Activated CD4-positive, alpha-beta memory T cell treated with anti-CD3 and anti-CD28 coated beads, Interleukin-2, amount 10 ng/mL, durations not matched to agents 7 days and 5 days (primary cell): ENCODE results near the gene CAMKMT. TPM values are rescaled to one million over a fixed set of nuclear protein-coding genes. Genes with fewer than 3 reads are reported as not detected.

ENCODE experiments used
- CTCF ChIA-PET: fragments of 350-600 bp; sonication (Branson Sonifier 250); formaldehyde crosslinking; loops from one replicate; lab custom pipeline; 2021; ENCODE audit warnings: antibody characterized with exemption, inconsistent platforms; lab: Charles Lee
- POLR2A ChIA-PET: fragments of 350-600 bp; sonication (Branson Sonifier 250); formaldehyde crosslinking; loops from one replicate; lab custom pipeline; 2021; ENCODE audit warnings: antibody characterized with exemption; lab: Charles Lee
- DNase-seq: peaks from one replicate; pipeline ENCODE4 v3.0.0-alpha.2; 2020
- H3K27ac Mint-ChIP-seq: one replicate; pipeline ENCODE4 v1.8.0; 2021; ENCODE audit warnings: mild to moderate bottlenecking, mixed read lengths
- H3K27me3 Mint-ChIP-seq: one replicate; pipeline ENCODE4 v1.8.0; 2021; ENCODE audit warnings: mixed read lengths
- H3K36me3 Mint-ChIP-seq: one replicate; pipeline ENCODE4 v1.8.0; 2021; ENCODE audit warnings: low read depth, mixed read lengths
- H3K4me1 Mint-ChIP-seq: one replicate; pipeline ENCODE4 v1.8.0; 2021; ENCODE audit warnings: mixed read lengths
- H3K4me3 Mint-ChIP-seq: one replicate; pipeline ENCODE4 v1.8.0; 2021; ENCODE audit warnings: mild to moderate bottlenecking, mixed read lengths
- H3K9me3 Mint-ChIP-seq: one replicate; pipeline ENCODE4 v1.8.0; 2021; ENCODE audit warnings: mixed read lengths
- total RNA-seq, 2 experiments: library from RNA; stranded (reverse); gene quantifications; one replicate each; pipeline ENCODE4 v1.2.3, GENCODE V29; 2021

Gene CAMKMT
- total RNA-seq, 2 experiments from 2014 or later = 11.6 to 12.0 TPM

DNA sequence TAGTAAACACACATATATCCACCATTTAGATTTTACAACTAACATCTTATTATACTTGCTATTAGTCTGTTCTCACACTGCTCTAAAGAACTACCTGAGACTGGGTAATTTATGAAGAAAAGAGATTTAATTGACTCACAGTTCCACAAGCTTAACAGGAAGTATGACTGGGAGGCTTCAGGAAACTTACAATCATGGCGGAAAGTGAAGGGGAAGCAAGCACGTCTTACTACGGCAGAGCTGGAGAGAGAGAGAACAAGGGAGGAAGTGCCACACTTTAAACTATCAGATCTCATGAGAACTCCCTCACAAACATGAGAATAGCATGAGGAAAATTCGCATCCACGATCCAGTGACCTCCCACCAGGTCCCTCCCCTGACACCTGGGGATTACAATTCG lies 240.7 kb downstream of the CAMKMT start:
- Mint-ChIP-seq H3K27me3 (no peaks in the 10 kb centered on the region), H3K4me3 (no peak overlapping the region), H3K27ac (no peak overlapping the region), H3K9me3 (no peaks in the 10 kb centered on the region), H3K36me3 (no peaks in the 10 kb centered on the region), H3K4me1 (no peaks in the 10 kb centered on the region)
- POLR2A ChIA-PET = no interaction called here
- DNase-seq = no peak
- CTCF ChIA-PET = interaction anchor here (0.6 kb wide), 1 partner anchor 443 kb away, joined by 3 read pairs; no protein-coding TSS in a partner anchor

DNA sequence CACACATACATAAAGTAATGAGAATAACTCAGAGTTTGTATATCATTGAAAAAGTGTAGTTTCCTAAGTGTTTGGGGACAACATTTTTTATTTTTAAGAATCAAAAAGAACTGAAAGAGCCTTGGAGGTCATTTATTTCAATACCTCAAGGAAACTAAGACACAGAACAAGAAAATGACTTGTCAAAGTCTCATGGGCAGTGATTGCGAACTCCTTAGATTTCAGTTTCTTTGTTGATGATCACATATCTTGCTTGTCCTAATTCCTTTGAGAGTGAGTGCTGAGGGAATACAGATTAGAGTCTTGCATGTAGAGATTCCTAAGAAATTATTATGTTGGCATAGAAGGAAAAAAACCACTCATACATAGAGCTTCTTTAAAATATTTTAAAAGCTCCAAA lies 243.8 kb downstream of the CAMKMT start:
- CTCF ChIA-PET = no interaction called here
- POLR2A ChIA-PET = no interaction called here
- Mint-ChIP-seq H3K4me1 (no peaks in the 10 kb centered on the region), H3K9me3 (no peaks in the 10 kb centered on the region), H3K4me3 (no peak overlapping the region), H3K27me3 (no peaks in the 10 kb centered on the region), H3K36me3 (no peaks in the 10 kb centered on the region), H3K27ac (no peak overlapping the region)
- DNase-seq = no peak

DNA sequence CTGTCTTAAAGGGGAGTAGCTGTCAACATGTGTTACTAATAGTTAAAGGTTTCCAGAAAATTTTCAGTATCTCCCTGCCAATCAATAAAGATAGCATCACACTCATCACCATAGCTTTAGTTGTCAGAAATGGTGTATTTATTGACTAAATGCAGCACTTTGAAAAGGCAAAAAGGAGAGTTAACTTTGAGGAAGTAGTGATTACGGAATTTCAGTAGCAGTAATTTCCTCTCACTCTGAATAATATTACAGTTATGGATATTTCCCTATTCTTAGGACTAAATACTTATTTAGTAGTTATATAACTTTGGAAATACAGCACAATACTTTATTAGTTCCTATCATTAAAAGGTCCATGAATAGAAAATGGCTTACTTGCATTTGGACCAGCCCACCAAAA lies 250.5 kb downstream of the CAMKMT start:
- Mint-ChIP-seq H3K36me3 (no peaks in the 10 kb centered on the region), H3K27ac (no peak overlapping the region), H3K9me3 (peaks cover 2% of the 10 kb centered on the region), H3K27me3 (no peaks in the 10 kb centered on the region), H3K4me3 (no peak overlapping the region), H3K4me1 (no peaks in the 10 kb centered on the region)
- CTCF ChIA-PET = no interaction called here
- POLR2A ChIA-PET = no interaction called here
- no peak for DNase-seq

DNA sequence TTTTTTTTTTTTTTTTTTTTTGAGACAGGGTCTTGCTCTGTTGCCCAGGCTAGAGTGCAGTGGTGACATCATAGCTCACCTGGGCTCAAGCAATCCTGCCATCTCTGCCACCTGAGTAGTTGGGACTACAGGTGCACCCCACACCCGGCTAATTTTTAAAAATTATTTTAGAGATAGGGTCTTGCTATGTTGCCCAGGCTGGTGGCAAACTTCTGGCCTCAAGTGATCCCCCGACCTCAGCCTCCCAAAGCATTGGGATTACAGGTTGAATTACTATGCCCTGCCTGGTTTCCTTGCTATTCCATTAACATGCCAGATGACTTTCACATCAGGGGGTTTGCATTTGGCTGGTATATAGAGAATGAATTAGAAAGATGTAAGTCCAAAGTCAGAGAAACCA lies 253.2 kb downstream of the CAMKMT start:
- POLR2A ChIA-PET = no interaction called here
- Mint-ChIP-seq H3K27ac (no peak overlapping the region), H3K27me3 (no peaks in the 10 kb centered on the region), H3K4me3 (no peak overlapping the region), H3K36me3 (no peaks in the 10 kb centered on the region), H3K4me1 (no peaks in the 10 kb centered on the region), H3K9me3 (peaks cover 2% of the 10 kb centered on the region)
- DNase-seq = no peak
- CTCF ChIA-PET = no interaction called here

DNA sequence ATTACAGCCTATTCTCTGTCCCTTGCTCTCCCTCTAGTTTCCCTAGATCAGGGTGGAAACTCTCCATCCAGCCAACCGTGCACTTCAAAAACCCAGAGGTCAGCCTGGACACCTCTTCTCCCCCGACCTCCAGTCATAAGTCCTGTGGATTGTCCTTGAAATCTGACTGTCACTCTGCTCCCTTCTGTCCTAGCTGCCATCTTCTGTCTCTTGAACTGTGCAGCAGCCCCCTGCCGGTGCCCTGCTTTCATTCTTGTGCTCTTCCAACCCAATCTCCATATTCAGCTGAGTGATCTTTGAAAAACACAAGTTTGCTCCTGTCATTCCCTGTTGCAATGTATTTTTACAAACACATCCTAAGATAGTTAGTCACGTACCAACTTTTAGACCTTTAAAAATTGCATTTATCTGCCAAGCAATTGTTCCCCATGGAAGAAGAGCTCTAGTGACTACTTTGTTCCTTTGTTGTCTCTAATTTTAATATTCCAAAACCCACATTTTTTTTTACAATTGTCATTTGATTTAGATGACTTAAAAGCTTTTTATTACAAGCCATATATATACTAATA lies 254.3 kb downstream of the CAMKMT start:
- no peaks in the 10 kb centered on the region for H3K27me3 Mint-ChIP-seq
- ChIA-PET CTCF (interaction anchor here (1.5 kb wide), 1 partner anchor 137 kb away, joined by 6 read pairs; no protein-coding TSS in a partner anchor), POLR2A (no interaction called here)
- no peak for DNase-seq
- H3K27ac Mint-ChIP-seq = no peak overlapping the region
- H3K36me3 Mint-ChIP-seq = no peaks in the 10 kb centered on the region
- H3K4me3 Mint-ChIP-seq = no peak overlapping the region
- H3K9me3 Mint-ChIP-seq = peaks cover 2% of the 10 kb centered on the region
- H3K4me1 Mint-ChIP-seq = no peaks in the 10 kb centered on the region

DNA sequence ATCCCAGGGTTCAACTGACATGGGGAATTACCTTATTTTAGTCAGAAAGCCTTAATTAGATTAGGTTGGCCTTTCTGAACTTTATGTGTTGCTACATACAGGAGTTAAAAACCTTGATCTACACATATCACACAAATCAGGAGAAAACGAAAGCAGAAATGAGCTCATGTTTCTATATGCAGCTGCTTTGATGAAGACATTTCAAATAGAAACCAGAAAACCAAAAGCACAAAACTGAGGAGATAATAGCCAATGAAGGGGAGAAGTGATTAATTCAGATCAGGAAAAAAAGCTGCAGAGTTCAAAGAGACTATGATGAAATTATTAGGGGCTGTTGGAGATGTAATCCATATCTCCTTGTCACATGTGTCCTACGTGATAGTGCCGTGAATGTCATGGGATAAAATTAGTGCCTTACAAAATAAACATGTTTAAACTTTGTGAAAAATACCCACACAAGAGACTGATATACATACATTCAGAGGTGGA lies 255.0 kb downstream of the CAMKMT start:
- no peak for DNase-seq
- H3K27ac Mint-ChIP-seq = no peak overlapping the region
- ChIA-PET CTCF (interaction anchor here (1.5 kb wide), 1 partner anchor 137 kb away, joined by 6 read pairs; no protein-coding TSS in a partner anchor), POLR2A (no interaction called here)
- H3K4me3 Mint-ChIP-seq = no peak overlapping the region
- no peaks in the 10 kb centered on the region for H3K9me3 Mint-ChIP-seq
- H3K27me3 Mint-ChIP-seq = no peaks in the 10 kb centered on the region
- H3K4me1 Mint-ChIP-seq = no peaks in the 10 kb centered on the region
- H3K36me3 Mint-ChIP-seq = no peaks in the 10 kb centered on the region

DNA sequence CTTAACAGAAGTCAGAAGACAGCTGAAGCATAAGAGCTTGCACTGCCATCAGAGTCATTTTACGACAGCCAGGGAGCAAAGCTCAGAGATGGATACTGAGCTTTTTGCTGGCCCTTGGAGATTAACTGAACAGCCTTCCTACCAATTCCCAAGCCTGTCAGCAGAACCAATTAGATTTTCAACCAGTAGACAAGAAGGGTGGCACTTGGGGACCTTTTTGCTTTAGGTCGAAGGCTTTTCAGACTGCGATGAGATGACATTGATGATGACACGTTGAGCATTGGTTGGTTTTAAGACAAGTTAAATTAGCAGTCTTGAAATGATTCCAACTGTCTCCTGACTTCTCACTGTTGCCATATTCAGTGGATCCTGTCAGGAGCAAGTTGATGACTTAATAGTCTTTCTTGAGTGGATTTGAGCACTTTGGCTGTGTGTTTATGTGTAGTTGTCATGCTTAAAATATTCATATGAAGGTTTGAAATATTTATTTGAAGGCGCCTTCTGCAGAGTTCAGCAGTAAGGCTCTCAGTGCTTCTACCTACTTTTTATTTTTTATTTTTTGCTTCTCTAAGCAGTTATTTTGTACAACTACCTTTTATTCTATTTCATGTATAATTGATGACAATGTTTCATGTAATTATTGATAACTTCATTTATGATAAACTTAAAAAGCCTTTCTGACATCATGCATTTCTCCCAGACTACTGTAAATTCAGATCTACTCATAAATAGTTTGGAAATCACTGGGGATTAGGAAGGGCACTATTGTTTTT lies 256.7 kb downstream of the CAMKMT start:
- Mint-ChIP-seq H3K9me3 (no peaks in the 10 kb centered on the region), H3K4me3 (no peak overlapping the region), H3K4me1 (no peaks in the 10 kb centered on the region), H3K36me3 (no peaks in the 10 kb centered on the region), H3K27ac (no peak overlapping the region), H3K27me3 (no peaks in the 10 kb centered on the region)
- CTCF ChIA-PET = no interaction called here
- no peak for DNase-seq
- POLR2A ChIA-PET = no interaction called here

DNA sequence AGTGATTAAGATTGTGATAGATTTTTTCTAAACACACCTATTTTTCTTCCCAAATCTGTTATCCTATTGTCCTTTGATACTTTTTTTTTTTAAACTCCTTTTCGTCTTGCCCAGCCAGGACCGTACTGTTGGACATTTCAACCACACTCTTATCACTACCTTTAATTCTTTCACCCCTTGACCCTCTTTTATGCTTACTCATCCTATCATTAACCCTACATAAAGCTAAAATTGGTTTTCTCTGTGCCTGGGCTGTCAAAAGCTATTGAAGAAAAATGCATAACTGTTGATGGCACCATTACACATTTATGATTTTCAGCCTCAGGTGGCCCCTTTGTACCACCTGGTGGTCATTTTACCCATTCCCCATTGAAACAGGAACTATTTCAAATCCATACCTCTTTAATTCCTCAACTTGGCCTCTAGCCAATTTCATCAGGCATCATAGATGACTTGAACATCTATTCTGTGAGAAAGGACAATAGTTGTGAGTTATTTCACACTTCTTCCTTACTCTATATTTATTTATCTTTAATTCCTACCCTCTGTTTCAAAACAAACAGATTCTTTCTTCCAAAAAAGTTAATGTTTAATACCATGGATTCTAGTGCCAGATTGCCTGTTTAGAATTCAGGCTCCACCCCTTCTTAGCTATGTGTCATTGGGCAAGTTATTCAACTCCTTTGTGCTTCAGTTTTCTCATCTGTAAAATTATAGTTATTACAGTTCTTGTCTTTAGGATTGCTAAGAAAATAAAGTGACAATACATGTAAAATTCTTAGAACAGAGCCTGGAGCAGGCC lies 258.6 kb downstream of the CAMKMT start:
- no peaks in the 10 kb centered on the region for H3K4me1 Mint-ChIP-seq
- ChIA-PET CTCF (interaction anchor here (1.5 kb wide), 1 partner anchor 336 kb away, joined by 3 read pairs; no protein-coding TSS in a partner anchor), POLR2A (no interaction called here)
- no peaks in the 10 kb centered on the region for H3K36me3 Mint-ChIP-seq
- no peaks in the 10 kb centered on the region for H3K27me3 Mint-ChIP-seq
- DNase-seq = no peak
- H3K9me3 Mint-ChIP-seq = no peaks in the 10 kb centered on the region
- H3K27ac Mint-ChIP-seq = no peak overlapping the region
- H3K4me3 Mint-ChIP-seq = no peak overlapping the region

DNA sequence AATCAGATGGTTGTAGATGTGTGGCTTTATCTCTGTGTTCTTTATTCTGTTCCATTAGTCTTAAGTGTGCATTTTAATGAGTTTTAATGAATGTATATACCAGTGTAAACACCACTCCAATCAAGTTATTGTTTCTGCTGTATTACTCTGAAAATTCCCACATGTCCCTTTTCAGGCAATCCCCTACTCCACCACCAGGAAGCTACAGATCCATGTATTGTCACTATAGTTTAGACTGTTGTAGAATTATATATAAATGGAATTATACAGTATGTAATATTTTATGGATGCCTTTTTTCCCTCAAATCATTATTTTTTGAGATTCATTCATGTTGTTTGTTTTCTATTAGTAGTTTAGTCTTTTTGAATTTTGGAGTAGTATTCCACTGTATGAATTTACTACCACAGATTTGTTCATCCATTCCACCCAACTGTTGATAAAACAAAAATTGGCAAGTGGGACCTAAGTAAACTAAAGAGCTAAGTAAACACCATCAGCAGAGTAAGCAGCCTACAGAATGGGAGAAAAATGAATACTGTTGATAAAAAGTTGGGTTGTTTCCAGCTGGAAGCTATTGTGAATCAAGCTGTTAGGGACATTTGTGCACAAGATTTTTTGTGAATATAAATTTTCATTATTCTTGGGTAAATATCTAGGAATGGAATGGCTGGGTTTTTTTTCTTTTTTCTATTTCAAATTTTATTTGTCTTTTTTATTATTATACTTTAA lies 262.0 kb downstream of the CAMKMT start:
- Mint-ChIP-seq H3K27ac (no peak overlapping the region), H3K27me3 (no peaks in the 10 kb centered on the region), H3K9me3 (no peaks in the 10 kb centered on the region), H3K36me3 (no peaks in the 10 kb centered on the region), H3K4me1 (no peaks in the 10 kb centered on the region), H3K4me3 (no peak overlapping the region)
- ChIA-PET POLR2A (no interaction called here), CTCF (no interaction called here)
- no peak for DNase-seq

DNA sequence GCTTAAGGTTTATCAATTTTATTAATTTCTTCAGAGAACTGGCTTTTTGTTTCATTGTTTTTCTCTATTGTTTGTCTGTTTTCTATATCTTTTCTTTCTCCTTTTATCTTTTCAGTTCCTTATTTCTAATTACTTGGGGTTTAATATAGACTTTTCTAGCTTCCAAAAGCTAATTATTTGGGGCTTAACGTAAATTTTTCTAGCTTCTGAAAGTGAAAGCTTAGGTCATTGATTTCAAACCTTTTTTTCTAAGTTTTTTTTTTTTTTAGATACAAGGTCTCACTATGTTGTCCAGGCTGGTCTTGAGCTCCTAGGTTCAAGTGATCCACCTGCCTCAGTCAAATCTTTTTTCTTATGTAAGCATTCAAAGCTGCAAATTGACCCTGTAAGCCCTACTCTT lies 266.6 kb downstream of the CAMKMT start:
- no peaks in the 10 kb centered on the region for H3K36me3 Mint-ChIP-seq
- H3K27me3 Mint-ChIP-seq = no peaks in the 10 kb centered on the region
- H3K9me3 Mint-ChIP-seq = peaks cover 9% of the 10 kb centered on the region
- DNase-seq = no peak
- no peak overlapping the region for H3K4me3 Mint-ChIP-seq
- ChIA-PET CTCF (no interaction called here), POLR2A (no interaction called here)
- peaks cover 2% of the 10 kb centered on the region for H3K4me1 Mint-ChIP-seq
- no peak overlapping the region for H3K27ac Mint-ChIP-seq

DNA sequence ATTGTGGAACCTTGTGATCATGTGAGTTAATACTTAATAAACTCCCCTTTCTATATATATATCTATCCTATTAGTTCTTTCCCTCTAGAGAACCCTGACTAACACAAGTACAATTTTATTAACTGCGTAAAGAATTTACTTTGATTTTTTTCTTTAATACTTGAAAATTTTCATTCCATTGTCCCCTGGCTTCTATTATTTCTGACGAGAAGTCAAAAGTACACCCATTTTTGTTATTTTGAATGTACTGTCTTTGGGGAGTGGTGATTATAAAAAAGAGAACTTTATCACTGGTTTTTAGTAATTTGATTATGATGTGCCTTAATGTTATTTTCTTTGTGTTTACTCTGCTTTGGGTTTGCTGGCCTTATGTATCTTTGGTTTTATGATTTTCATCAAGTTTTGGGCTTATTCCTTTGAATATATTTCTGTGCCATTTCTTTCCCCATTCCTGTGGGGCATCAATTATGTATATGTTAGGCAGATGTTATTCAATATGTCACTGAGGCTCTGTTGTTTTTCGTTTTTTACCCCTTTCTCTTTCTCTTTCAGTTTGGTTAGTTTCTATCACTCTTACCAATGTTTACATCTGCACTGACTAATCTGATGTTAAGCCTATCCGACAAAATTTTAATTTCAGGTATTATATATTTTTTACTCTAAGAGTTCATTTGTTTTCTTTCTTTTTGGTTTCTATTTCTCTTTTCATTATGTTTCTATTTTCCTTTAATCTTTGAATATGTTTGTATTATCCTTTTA lies 271.4 kb downstream of the CAMKMT start:
- Mint-ChIP-seq H3K4me3 (no peak overlapping the region), H3K27me3 (no peaks in the 10 kb centered on the region), H3K27ac (no peak overlapping the region), H3K9me3 (peaks cover 9% of the 10 kb centered on the region), H3K36me3 (no peaks in the 10 kb centered on the region), H3K4me1 (peaks cover 4% of the 10 kb centered on the region)
- DNase-seq = no peak
- ChIA-PET CTCF (no interaction called here), POLR2A (no interaction called here)

DNA sequence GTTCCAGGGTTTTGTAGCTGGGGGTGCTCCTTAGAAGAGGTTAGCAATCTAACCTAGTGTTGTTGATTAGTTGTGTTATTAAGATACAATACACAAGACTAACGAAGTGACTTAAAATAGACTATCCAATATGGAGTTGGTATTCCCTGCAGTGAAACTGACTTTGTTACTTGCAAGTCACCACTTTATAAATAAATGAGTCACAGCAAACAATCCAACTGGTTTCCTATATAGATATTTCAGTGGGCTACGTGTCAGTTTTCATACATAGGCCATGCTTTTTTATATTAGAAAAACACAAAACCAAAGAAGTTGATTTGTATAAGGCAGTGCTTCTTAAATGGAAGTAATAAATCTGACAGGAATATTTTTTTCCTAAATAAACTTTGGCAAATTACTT lies 274.0 kb downstream of the CAMKMT start:
- DNase-seq = no peak
- no peak overlapping the region for H3K27ac Mint-ChIP-seq
- peaks cover 9% of the 10 kb centered on the region for H3K9me3 Mint-ChIP-seq
- ChIA-PET CTCF (no interaction called here), POLR2A (no interaction called here)
- no peaks in the 10 kb centered on the region for H3K36me3 Mint-ChIP-seq
- no peak overlapping the region for H3K4me3 Mint-ChIP-seq
- no peaks in the 10 kb centered on the region for H3K27me3 Mint-ChIP-seq
- peaks cover 4% of the 10 kb centered on the region for H3K4me1 Mint-ChIP-seq
